DMS53 treated with DMSO at 0.1 percent for 48 hours (cell line): ENCODE results near the gene SLC12A8.

ENCODE experiments used
- DNase-seq: peaks from one replicate; lab custom pipeline; 2025; ENCODE audit not compliant: unreplicated experiment; lab: John Stamatoyannopoulos, UW

Gene SLC12A8

GRCh38 chr3:125154800-125155269 is 57.7 kb downstream of the SLC12A8 start:
- no peak for DNase-seq

- no peak for DNase-seq
Measured at GRCh38 chr3:125154110-125154509, 58.4 kb downstream of the SLC12A8 start.

GRCh38 chr3:125152951-125153350 is 59.6 kb downstream of the SLC12A8 start:
- DNase-seq: no peak

- DNase-seq: no peak
Measured at GRCh38 chr3:125151916-125152315, 60.6 kb downstream of the SLC12A8 start.

GRCh38 chr3:125151442-125151817 is 61.1 kb downstream of the SLC12A8 start:
- DNase-seq: no peak

GRCh38 chr3:125150525-125151441 is 61.8 kb downstream of the SLC12A8 start:
- peak; percentile 10 for DNase-seq

GRCh38 chr3:125149462-125149861 is 63.1 kb downstream of the SLC12A8 start:
- DNase-seq: no peak

GRCh38 chr3:125148836-125149235 is 63.7 kb downstream of the SLC12A8 start:
- DNase-seq: no peak

- no peak for DNase-seq
Measured at GRCh38 chr3:125148016-125148812, 64.3 kb downstream of the SLC12A8 start.

- DNase-seq: no peak
Measured at GRCh38 chr3:125147491-125147820, 65.1 kb downstream of the SLC12A8 start.

GRCh38 chr3:125146626-125147490 is 65.7 kb downstream of the SLC12A8 start:
- DNase-seq: no peak

- no peak for DNase-seq
Measured at GRCh38 chr3:125145751-125146475, 66.6 kb downstream of the SLC12A8 start.

GRCh38 chr3:125144653-125145314 is 67.8 kb downstream of the SLC12A8 start:
- DNase-seq: no peak

GRCh38 chr3:125143982-125144652 is 68.4 kb downstream of the SLC12A8 start:
- DNase-seq: no peak

- no peak for DNase-seq
Measured at GRCh38 chr3:125143538-125143937, 69.0 kb downstream of the SLC12A8 start.

- no peak for DNase-seq
Measured at GRCh38 chr3:125142940-125143339, 69.6 kb downstream of the SLC12A8 start.

- no peak for DNase-seq
Measured at GRCh38 chr3:125142420-125142778, 70.1 kb downstream of the SLC12A8 start.

- no peak for DNase-seq
Measured at GRCh38 chr3:125141596-125142419, 70.7 kb downstream of the SLC12A8 start.
